Measurements from ENCODE around the gene SCAI.

DNA sequence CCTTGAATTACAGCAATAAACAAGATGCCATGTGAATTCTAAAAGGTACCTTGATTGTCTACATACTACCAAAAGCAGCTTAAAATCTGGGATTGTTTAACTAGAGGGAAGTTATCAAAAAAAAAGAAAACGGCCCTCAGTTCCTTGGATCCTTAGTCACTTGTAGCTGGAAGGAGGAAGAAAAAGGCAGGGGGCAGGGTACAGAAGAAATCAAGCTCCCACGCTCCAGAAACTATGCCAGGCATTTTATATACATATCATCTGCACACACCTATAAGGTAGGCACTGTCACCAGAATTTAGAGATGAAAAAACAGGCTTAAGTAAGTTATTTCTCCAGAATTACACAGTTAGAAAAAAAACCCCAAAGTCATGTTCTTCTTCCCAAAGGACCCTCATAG, 63.4 kb downstream of the SCAI start:
- TF ChIP-seq POLR2AphosphoS5 (IDR thresholded peaks at IDR 0.05; ENCODE audit: low read depth, low read length): no peak
- TF ChIP-seq, protein P1, sequence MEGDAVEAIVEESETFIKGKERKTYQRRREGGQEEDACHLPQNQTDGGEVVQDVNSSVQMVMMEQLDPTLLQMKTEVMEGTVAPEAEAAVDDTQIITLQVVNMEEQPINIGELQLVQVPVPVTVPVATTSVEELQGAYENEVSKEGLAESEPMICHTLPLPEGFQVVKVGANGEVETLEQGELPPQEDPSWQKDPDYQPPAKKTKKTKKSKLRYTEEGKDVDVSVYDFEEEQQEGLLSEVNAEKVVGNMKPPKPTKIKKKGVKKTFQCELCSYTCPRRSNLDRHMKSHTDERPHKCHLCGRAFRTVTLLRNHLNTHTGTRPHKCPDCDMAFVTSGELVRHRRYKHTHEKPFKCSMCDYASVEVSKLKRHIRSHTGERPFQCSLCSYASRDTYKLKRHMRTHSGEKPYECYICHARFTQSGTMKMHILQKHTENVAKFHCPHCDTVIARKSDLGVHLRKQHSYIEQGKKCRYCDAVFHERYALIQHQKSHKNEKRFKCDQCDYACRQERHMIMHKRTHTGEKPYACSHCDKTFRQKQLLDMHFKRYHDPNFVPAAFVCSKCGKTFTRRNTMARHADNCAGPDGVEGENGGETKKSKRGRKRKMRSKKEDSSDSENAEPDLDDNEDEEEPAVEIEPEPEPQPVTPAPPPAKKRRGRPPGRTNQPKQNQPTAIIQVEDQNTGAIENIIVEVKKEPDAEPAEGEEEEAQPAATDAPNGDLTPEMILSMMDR (IDR thresholded peaks at IDR 0.05): no peak

Measured in Panc1 (cell line).